NCI-H1048 (cell line): ENCODE measurements around the gene ME3.
"Not testable (repeated sequence)": the region's sequence is repeated elsewhere in the genome, so short reads cannot be mapped to it uniquely, and the experiment has no call there.

Experiments used
- DNase-seq: peaks from one replicate; lab custom pipeline; 2025; lab: John Stamatoyannopoulos, UW

Gene ME3

GRCh38 chr11:86433361-86434095, 238.9 kb downstream of the ME3 start:
- DNase-seq, result not testable (repeated sequence)

DNA sequence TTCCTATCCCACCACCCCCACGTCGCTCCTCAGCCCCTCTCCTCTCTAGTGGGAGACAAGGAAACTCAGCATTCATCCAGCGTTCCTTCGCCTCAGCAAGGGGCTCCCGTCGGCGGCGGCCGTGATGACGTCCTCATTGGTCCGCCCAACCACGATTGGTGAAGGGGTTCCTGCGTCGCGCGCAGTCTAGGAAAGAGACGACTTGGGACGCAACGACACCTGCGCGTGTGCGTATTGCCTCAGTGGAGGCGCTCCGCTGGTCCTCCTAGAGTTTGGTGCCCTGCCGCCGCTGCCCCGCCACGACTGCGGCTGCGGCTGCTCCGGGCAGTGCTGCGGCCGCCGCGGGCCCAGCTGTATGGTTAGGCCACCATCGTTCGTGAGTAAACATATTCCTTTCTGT, 241.2 kb downstream of the ME3 start:
- DNase-seq, result no peak

DNA sequence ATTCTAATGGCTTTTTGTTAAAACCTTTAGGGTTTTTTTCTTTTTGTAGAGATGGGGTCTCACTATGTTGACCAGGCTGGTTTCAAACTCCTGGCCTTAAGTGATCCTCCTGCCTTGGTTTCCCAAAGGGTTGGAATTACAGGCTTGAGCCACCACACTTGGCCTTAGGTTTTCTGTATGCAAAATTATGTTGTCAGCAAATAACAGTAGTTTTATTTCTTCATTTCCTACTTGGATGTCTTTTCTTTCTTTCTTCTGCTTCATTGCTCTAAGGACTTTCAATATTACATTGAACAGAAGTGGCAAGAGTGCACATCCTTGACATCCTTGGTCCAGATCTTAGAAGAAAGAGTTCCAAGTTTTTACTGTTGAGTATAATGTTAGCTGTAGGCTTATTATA, 245.0 kb downstream of the ME3 start:
- DNase-seq, result no peak

- not testable (repeated sequence) for DNase-seq
Observed at GRCh38 chr11:86423488-86423887, 248.9 kb downstream of the ME3 start.

DNA sequence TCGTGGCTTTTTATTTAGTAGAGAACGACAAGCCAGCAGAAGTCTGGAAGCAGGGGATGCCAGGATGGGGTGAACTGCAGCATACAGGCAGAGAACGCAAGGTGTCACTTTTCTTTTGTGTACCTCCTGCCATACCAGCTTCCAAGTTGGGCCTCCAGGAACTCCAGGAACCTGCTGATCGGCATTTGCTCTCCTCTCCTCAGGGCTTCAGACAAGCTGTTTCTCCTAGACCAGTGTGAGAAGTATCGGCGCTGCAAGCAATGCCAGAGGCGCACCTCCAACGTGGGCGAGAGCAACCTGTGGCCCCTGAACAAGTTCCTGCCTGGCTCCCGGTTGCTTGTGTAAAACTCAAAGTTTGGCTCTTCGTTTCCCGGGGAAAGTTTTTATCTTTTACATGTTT, 250.0 kb downstream of the ME3 start:
- no peak for DNase-seq

DNA sequence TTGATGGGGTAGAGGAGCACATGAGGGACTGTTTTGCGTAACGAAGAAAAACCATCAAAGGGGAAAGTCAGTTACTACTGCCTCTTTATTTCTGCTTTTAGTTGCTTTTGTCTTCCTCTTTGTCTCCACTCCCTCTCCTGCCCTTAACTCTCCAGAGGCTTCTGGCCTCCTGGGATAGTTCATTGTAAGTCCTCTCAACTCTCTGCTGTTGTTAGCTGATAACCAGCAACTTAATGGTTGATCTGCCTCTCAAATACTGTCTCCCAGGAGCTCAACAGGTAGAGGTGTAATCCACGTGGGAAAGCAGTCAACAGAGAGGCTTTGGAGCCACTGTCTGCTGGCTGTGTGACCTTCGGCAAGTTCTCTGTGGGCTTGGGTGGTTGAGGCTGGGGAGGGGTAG, 250.5 kb downstream of the ME3 start:
- no peak for DNase-seq

DNA sequence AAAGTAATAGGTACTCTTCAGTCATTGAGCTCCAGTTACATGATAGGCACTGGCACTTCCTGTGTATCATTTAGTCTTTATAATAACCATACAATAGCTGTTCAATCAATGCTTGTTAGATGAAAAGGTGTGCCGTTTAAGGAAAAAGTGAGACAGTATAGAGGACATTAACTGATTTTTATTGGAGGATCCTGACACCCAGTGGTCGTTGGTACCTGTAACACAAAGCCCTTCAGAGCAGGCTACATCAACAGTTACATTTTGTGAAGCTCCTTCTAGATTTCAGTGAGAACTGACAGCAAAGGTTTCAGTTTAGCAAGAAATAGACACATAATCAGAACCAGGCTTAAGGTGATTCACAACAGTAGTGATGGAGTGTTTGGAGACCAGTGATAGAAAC, 253.5 kb downstream of the ME3 start:
- no peak for DNase-seq

GRCh38 chr11:86418513-86418912, 253.9 kb downstream of the ME3 start:
- no peak for DNase-seq

GRCh38 chr11:86418106-86418505, 254.3 kb downstream of the ME3 start:
- no peak for DNase-seq

DNA sequence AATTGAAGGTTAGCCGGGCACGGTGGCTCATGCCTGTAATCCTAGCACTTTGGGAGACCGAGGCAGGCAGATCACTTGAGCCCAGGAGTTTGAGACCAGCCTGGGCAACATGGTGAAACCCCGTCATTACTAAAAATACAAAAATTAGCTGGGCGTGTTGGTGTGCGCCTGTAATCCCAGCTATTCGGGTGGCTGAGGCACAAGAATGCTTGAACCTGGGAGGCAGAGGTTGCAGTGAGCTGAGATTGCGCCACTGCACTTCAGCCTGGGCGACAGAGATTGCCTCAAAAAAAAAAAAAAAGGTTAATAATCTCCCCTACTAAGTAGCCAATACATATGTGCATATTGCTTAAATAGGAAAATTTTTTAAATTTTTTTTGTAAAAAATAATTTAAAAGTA, 255.5 kb downstream of the ME3 start:
- DNase-seq, result not testable (repeated sequence)

GRCh38 chr11:86416494-86416893, 255.9 kb downstream of the ME3 start:
- no peak for DNase-seq

DNA sequence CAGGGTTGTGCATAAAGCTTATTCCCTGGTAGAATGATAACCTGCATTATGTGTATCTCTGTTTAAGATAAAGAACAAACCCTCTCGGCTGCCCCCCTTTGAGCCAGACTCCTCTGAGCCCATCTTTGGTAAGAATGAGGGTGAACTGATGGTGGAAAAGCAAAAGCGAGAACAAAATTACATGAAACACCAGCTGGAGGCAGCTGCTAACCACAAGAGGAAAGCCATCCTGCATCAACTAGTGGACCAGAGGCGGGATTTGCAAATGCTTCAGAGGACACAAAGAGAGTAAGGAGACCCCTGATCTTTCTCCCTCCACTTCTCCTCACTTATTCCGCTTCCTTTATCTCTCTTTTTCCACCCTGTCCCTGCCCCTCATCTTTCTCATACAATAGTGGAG, 257.4 kb downstream of the ME3 start:
- no peak for DNase-seq

DNA sequence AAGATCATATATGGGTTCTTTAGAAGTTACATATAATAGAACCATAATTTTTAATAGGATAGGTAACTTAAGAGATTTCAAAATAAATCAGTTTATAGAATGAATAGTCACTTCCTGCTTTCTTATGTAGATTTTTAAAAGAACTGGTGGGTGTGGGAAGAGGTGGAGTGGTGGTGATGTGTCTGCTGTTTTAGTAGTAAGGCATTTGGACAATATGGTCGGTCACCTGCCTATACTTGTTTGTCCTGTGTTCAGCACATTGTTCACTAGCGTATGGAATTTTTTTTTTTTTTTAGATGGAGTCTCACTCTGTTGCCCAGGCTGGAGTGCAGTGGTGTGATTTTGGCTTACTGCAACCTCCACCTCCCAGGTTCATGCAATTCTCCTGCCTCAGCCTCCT, 258.4 kb downstream of the ME3 start:
- DNase-seq, result no peak

GRCh38 chr11:86408845-86409244, 263.6 kb downstream of the ME3 start:
- DNase-seq, result no peak

- DNase-seq, result no peak
Observed at GRCh38 chr11:86403458-86403857, 269.0 kb downstream of the ME3 start.

- DNase-seq, result no peak
Observed at GRCh38 chr11:86398106-86398505, 274.3 kb downstream of the ME3 start.

DNA sequence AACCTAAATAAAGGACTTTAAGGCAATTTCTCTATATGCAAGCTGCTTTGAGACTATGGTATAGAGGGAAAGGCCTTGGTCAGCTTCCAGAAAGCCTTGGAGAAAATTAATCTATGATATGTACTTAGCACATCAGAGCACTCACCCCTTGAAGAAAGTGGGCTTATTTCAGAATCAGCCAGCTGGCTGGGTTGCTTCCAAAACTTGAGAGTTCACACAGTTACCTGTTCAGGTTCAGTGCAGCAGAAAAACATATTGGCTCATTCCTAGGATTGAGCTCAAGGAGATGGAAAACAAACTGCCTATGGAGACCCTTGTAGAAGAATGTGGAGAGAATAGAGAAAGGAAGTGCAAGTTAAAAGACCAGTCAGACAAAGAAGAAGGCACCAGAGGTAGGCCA, 275.1 kb downstream of the ME3 start:
- no peak for DNase-seq

DNA sequence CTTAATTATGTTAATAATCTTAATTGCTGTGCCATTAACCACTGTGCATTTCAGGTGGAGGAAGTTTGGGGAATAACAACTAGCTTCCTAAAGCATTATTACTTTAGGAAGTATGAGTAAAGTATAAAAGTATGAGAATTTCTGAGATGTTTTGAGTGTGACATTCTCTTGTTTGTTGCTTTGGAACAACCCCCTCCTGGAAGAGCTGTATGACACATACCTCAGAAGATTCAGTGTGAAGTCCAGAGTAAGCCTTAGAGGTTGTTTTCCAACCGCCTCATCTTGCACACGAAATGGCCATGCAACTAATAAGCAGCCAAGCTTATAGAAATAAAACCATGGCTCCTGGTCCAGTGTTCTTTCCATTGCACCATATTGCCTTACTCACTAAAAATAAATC, 276.0 kb downstream of the ME3 start:
- no peak for DNase-seq

DNA sequence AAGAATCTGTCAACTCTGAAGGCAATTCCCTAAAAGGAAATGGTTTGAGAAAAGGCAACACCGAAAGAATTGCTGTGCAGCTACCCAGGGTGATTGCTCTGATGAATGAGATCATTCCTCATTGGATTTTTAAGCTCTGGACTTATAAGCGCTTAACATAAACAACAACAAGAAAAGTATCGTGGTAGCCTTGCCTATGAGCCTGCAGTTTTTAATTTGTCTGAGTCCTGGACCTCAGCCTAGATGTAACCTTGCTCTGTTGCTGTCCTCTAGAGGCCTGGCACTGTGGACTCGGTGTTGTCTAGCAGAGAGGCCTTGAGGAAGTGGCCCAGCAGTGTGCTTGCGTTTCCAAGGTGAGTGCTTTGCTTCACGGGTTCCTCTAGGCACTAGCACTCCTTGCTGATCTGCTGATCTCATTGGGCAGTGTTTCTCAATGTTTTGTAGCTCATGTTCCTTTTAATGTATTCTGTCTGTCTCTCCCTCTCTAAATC, 277.3 kb downstream of the ME3 start:
- DNase-seq, result no peak
